ENCODE measurements around the gene TFR2. TPM values are rescaled to one million over a fixed set of nuclear protein-coding genes. Genes with fewer than 3 reads are reported as not detected.

TFR2 gene
- total and polyA plus RNA-seq, 3 donors from 2014 or later: 0.87 to 1.5 (median 1.1) TPM

DNA sequence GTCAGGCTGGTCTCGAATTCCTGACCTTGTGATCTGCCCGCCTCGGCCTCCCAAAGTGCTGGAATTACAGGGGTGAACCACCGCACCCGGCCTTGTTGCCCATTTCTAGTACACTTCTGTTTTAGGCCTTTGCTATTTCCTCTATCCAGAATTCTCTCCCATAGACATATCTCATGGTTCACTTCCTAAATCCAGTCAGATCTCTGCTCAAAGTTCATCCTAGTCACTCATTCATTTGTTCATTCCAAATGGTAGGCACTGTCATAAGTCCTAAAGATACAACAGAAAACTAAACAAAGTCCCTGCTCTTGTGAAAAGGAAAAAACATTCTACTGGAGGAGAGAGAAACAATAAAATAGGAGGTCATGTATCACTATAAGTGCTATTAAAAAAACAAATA is 31.4 kb downstream of the TFR2 start:
- no peak for DNase-seq
- no peak for TF ChIP-seq CTCF (IDR thresholded peaks at IDR 0.05)
- no peak for TF ChIP-seq POLR2A (IDR thresholded peaks at IDR 0.05)
- H3K4me1 ChIP-seq: peaks cover 23% of the 10 kb centered on the region
- H3K36me3 ChIP-seq (ENCODE audit: low read depth, missing control alignments): no peaks in the 10 kb centered on the region
- intact Hi-C loops (cut with DNase I; ENCODE audit: low total_unique reads): no loop called here
- H3K27ac ChIP-seq: no peak overlapping the region
- no peak overlapping the region for H3K4me3 ChIP-seq
- no peaks in the 10 kb centered on the region for H3K9me3 ChIP-seq
- WGBS, 2 donors: 93 to 98% methylated on average over 5 of the region's 5 CpGs
- H3K27me3 ChIP-seq: no peaks in the 10 kb centered on the region

- no peaks in the 10 kb centered on the region for H3K9me3 ChIP-seq
- no peak overlapping the region for H3K27ac ChIP-seq
- no peak overlapping the region for H3K4me3 ChIP-seq
- H3K27me3 ChIP-seq: no peaks in the 10 kb centered on the region
- DNase-seq: no peak
- H3K4me1 ChIP-seq: peaks cover 28% of the 10 kb centered on the region
- intact Hi-C loops (cut with DNase I; ENCODE audit: low total_unique reads): no loop called here
- no peaks in the 10 kb centered on the region for H3K36me3 ChIP-seq (ENCODE audit: low read depth, missing control alignments)
- 83 to 89% methylated on average over 6 to 8 of the region's 8 CpGs for WGBS, 2 donors
- TF ChIP-seq POLR2A (IDR thresholded peaks at IDR 0.05): no peak
- no peak for TF ChIP-seq CTCF (IDR thresholded peaks at IDR 0.05)
Measured at GRCh38 chr7:100607111-100607510, 34.2 kb downstream of the TFR2 start.

GRCh38 chr7:100606313-100606712 is 35.0 kb downstream of the TFR2 start:
- Histone ChIP-seq H3K27ac (no peak overlapping the region), H3K9me3 (no peaks in the 10 kb centered on the region), H3K27me3 (no peaks in the 10 kb centered on the region), H3K4me1 (peaks cover 29% of the 10 kb centered on the region), H3K4me3 (no peak overlapping the region), H3K36me3 (ENCODE audit: low read depth, missing control alignments) (no peaks in the 10 kb centered on the region)
- DNase-seq: no peak
- intact Hi-C loops (cut with DNase I; ENCODE audit: low total_unique reads): no loop called here
- TF ChIP-seq POLR2A (IDR thresholded peaks at IDR 0.05) (no peak), CTCF (IDR thresholded peaks at IDR 0.05) (no peak)
- 81 to 86% methylated on average over 12 of the region's 12 CpGs for WGBS, 2 donors

DNA sequence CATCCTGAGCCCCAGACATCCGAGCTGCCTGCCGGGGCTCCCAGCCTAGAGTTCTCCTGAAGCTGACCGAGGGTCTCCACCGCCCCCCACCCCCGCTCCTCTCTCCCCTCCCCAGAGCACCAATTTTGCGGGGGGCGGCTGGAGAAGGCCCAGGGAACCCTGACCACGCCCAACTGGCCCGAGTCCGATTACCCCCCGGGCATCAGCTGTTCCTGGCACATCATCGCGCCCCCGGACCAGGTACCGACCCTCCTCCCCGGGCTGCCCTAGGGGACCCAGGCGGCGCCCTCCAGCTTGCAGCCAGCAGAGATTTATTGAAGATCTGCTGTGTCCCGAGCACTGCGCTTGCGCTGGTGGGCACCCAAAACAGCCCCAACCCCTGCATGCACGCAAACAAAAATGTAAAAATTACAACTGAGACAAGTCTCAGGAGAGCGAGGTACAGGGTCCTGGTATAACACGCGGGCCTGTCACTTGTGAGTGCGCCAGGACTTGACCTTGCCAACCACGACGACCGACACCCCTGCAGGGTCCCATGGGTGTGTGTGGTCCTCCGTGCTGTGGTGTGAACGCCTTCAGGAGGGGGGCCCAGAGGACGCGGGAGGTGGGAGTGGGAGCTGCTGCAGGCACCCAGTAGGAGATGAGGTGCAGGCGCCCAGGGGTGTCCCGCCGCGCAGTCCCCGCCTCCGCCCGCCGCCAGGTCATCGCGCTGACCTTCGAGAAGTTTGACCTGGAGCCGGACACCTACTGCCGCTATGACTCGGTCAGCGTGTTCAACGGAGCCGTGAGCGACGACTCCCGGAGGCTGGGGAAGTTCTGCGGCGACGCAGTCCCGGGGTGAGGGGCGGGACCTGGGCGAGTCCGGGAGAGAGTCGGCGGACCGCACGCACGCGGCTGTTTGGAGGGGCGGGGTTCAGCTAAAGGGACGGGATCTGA is 36.1 kb downstream of the TFR2 start:
- Histone ChIP-seq H3K27me3 (no peaks in the 10 kb centered on the region), H3K4me1 (peaks cover 30% of the 10 kb centered on the region), H3K27ac (peak overlapping the region; percentile 79 to 81), H3K4me3 (peak overlapping the region; percentile 56 to 62), H3K36me3 (ENCODE audit: low read depth, missing control alignments) (no peaks in the 10 kb centered on the region), H3K9me3 (no peaks in the 10 kb centered on the region)
- TF ChIP-seq CTCF (IDR thresholded peaks at IDR 0.05) (no peak), POLR2A (IDR thresholded peaks at IDR 0.05) (no peak)
- intact Hi-C loops (cut with DNase I; ENCODE audit: low total_unique reads): no loop called here
- DNase-seq: no peak
- WGBS, 2 donors: 17 to 22% methylated on average over 34 to 64 of the region's 68 CpGs
